ENCODE results near the gene ITPRIP. TPM values are rescaled to one million over a fixed set of nuclear protein-coding genes. Genes with fewer than 3 reads are reported as not detected.

ITPRIP gene
- total RNA-seq, 1 experiment from 2014 or later = 22.5 TPM

DNA sequence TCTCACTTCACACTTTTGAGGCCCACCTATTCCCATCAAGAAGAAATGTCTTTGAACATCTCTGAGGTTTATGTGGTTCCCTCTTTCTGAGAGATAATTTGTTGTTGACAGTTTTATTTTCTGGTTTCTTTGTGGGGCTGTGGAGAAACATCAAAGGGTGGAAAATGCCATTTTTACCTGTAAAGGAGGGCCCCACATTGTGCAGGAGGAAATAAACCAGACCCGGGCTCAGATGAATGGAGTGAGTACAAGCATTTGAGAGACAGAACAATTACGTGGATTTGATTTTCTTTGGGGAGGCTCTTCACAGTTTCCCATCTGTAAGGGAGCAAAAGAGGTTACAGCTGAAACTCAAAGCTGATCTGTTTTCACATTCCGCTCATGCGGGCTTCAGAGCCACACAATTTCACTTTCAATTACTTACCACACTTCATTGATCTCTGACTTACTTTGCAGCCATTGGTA is 29.8 kb downstream of the ITPRIP start:
- Histone ChIP-seq H2AK5ac (ENCODE audit: insufficient read length, low read length) (no peak overlapping the region), H3K4me2 (ENCODE audit: insufficient read depth, insufficient read length, low read length) (no peak overlapping the region), H3K23ac (ENCODE audit: insufficient read length, low read depth, low read length) (no peak overlapping the region), H3K18ac (ENCODE audit: insufficient read length, low read depth, low read length) (no peak overlapping the region), H3K79me2 (ENCODE audit: insufficient read depth, low read length) (no peaks in the 10 kb centered on the region; the same call in 1 of the 2 replicates), H3K4ac (ENCODE audit: low read depth, low read length) (no peak overlapping the region), H4K91ac (ENCODE audit: insufficient read length, low read depth, low read length) (no peak overlapping the region), H3K56ac (ENCODE audit: insufficient read length, low read depth, low read length) (no peak overlapping the region), H3K79me1 (ENCODE audit: insufficient read depth, low read depth, low read length, poor library complexity, severe bottlenecking) (no peaks in the 10 kb centered on the region), H2AFZ (ENCODE audit: low read length) (no peak overlapping the region), H4K5ac (ENCODE audit: insufficient read length, low read depth, low read length) (no peak overlapping the region), H2BK5ac (ENCODE audit: insufficient read length, low read length) (no peak overlapping the region), H2BK20ac (ENCODE audit: low read depth, low read length, poor library complexity, severe bottlenecking) (no peak overlapping the region), H3K4me1 (ENCODE audit: insufficient read depth, low read length) (no peaks in the 10 kb centered on the region), H3K27me3 (ENCODE audit: insufficient read depth, low read length) (no peaks in the 10 kb centered on the region), H3T11ph (ENCODE audit: low read length) (no peak overlapping the region), H2BK12ac (ENCODE audit: insufficient read length, low read depth, low read length) (no peak overlapping the region), H4K20me1 (ENCODE audit: control insufficient read depth, insufficient read depth, insufficient read length) (no peaks in the 10 kb centered on the region), H3K9me3 (ENCODE audit: control insufficient read depth, low read depth, low read length) (peaks cover 5% of the 10 kb centered on the region), H3K9ac (ENCODE audit: extremely low read depth, insufficient read length, low read length) (no peak overlapping the region), H2BK15ac (ENCODE audit: low read depth, low read length) (no peak overlapping the region), H3K14ac (ENCODE audit: insufficient read depth, low read length) (no peak overlapping the region), H4K8ac (replicated peaks; ENCODE audit: insufficient read length, low read depth, low read length) (no peak overlapping the region), H2BK120ac (ENCODE audit: low read depth, low read length, poor library complexity, severe bottlenecking) (no peak overlapping the region), H3K23me2 (ENCODE audit: insufficient read length, low read depth, low read length, poor library complexity, severe bottlenecking) (no peaks in the 10 kb centered on the region), H3K27ac (ENCODE audit: insufficient read length, low read depth, low read length) (no peak overlapping the region)
- H3K36me3 Mint-ChIP-seq (ENCODE audit: insufficient read depth in 1 of 3, low read depth in 3 of 3) = peaks cover 21 to 28% (median 28%) of the 10 kb centered on the region in 3 experiments
- peaks cover 12 to 14% of the 10 kb centered on the region in 2 experiments for H3K9me3 Mint-ChIP-seq
- peaks cover 15 to 18% of the 10 kb centered on the region in 2 experiments for H3K4me1 Mint-ChIP-seq
- TF ChIP-seq CTCF (conservative IDR thresholded peaks at IDR 0.05) = no peak
- no peak overlapping the region for H3K4me3 Mint-ChIP-seq
- no CpG with 5 or more reads among the region's 4 CpGs for WGBS (ENCODE audit: extremely low coverage, insufficient read length, low lambda C conversion rate)
- H3K27me3 Mint-ChIP-seq (ENCODE audit: low read depth) = no peaks in the 10 kb centered on the region
- H3K27ac Mint-ChIP-seq = no peak overlapping the region
- no peak for DNase-seq
